Upper lobe of right lung (tissue), 1 donor: ENCODE data around the gene IGF2R. TPM values are rescaled to one million over a fixed set of nuclear protein-coding genes. Genes with fewer than 3 reads are reported as not detected.

Experiments used
- ATAC-seq: fragments of 200-7000 bp; cut with Tn5 transposase; one replicate; pipeline ENCODE4 v1.9.1; 2020; ENCODE audit warnings: mild to moderate bottlenecking, moderate library complexity
- DNase-seq: peaks from one replicate; pipeline ENCODE4 v3.0.0-alpha.2; 2020
- H3K27ac ChIP-seq: fragments of 200-600 bp; one replicate; pipeline ENCODE4 v1.8.0; 2022
- H3K27me3 ChIP-seq: fragments of 200-600 bp; one replicate; pipeline ENCODE4 v1.8.0; 2022; ENCODE audit warnings: mild to moderate bottlenecking
- H3K36me3 ChIP-seq: fragments of 200-600 bp; one replicate; pipeline ENCODE4 v1.8.0; 2022
- H3K4me1 ChIP-seq: fragments of 200-600 bp; one replicate; pipeline ENCODE4 v1.8.0; 2022
- H3K4me3 ChIP-seq: fragments of 200-600 bp; one replicate; pipeline ENCODE4 v1.8.0; 2022; ENCODE audit warnings: mild to moderate bottlenecking
- H3K9me3 ChIP-seq: fragments of 200-600 bp; one replicate; pipeline ENCODE4 v1.8.0; 2022
- intact Hi-C: fragments of 100-400 bp; cut with DNase I; formaldehyde crosslinking; loops from one replicate; pipeline ENCODE4 v1.11.0; 2022
- total RNA-seq: library from RNA; stranded (reverse); fragmentation: NEBNext Ultra II Directional; extraction: Animal tissue kit (Norgen Biotek cat#: 25700); gene quantifications from one replicate; pipeline ENCODE4 v1.2.1, GENCODE V29; 2021
- TF ChIP-seq, protein P1 (sequence below): fragments of 200-600 bp; IDR thresholded peaks from one replicate; pipeline ENCODE4 v1.8.0; 2022; ENCODE audit warnings: antibody characterized with exemption
- donor health status: DM: no; HTN: yes; CAD: no; lungs with severe emphysema.

Gene IGF2R
- total RNA-seq, 1 donor from 2014 or later = 144 TPM

DNA sequence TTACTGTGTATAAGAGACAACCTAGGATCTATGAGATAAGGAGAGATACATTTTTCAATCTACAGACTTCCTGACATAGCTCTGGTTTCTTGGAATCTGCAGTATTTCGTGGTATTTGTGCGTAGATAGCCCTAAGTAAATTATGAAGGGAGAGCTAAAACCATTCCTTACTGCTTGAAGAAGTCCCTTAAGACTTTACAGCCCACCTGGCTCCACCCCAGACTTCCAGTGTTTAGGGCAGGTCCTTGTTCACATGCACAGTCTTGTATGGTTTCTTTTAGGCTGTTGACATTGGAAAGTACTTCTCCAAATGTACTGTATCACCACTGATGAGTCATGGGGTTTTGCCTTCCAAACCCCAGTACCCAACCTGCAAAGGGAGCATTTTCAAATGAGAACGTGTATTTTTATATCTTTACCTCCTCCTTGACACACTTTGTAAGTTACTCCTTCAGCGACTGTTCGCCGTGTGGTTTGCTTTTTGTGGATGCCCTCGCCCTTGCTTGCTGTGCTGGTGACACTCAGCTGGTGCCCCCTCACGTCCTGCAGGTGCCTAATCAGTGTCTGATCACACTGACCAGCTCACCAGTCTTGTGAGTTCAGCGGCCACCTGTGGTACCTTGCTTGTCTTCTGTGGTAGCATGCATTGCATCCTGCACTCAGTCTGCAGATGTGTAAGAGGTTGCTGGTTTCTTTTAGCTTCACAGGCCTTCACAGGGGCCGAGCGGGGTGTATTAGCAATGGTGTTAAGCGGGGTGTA, 73.3 kb downstream of the IGF2R start:
- TF ChIP-seq, protein P1, sequence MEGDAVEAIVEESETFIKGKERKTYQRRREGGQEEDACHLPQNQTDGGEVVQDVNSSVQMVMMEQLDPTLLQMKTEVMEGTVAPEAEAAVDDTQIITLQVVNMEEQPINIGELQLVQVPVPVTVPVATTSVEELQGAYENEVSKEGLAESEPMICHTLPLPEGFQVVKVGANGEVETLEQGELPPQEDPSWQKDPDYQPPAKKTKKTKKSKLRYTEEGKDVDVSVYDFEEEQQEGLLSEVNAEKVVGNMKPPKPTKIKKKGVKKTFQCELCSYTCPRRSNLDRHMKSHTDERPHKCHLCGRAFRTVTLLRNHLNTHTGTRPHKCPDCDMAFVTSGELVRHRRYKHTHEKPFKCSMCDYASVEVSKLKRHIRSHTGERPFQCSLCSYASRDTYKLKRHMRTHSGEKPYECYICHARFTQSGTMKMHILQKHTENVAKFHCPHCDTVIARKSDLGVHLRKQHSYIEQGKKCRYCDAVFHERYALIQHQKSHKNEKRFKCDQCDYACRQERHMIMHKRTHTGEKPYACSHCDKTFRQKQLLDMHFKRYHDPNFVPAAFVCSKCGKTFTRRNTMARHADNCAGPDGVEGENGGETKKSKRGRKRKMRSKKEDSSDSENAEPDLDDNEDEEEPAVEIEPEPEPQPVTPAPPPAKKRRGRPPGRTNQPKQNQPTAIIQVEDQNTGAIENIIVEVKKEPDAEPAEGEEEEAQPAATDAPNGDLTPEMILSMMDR = no peak
- H3K9me3 ChIP-seq = no peaks in the 10 kb centered on the region
- ATAC-seq = peak; percentile 48
- H3K27ac ChIP-seq = no peak overlapping the region
- no peaks in the 10 kb centered on the region for H3K27me3 ChIP-seq
- intact Hi-C loops = no loop called here
- DNase-seq = no peak
- H3K36me3 ChIP-seq = peaks cover 80% of the 10 kb centered on the region
- peaks cover 17% of the 10 kb centered on the region for H3K4me1 ChIP-seq
- no peak overlapping the region for H3K4me3 ChIP-seq

DNA sequence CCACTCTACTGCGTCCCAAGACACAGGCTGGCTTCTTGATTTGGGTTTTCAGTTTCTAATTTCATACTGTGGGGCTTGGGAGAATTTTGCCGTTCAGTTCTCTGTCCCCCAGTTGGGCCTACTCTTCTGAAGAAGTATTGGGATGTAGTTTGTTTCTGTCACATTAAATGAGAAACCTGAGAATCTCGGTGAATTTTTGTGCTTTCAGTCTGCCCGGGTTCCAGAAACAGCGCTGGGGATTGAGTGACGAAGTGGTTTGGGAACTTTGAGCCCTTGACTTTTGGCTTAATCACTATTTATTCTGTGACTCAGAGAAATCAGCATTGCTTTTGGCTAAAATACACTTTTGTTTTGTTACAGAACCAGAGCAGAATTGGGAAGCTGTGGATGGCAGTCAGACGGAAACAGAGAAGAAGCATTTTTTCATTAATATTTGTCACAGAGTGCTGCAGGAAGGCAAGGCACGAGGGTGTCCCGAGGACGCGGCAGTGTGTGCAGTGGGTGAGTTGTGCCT, 74.0 kb downstream of the IGF2R start:
- no peak for DNase-seq
- H3K27ac ChIP-seq = no peak overlapping the region
- H3K36me3 ChIP-seq = peaks cover 87% of the 10 kb centered on the region
- H3K9me3 ChIP-seq = no peaks in the 10 kb centered on the region
- TF ChIP-seq, protein P1 = no peak
- peaks cover 17% of the 10 kb centered on the region for H3K4me1 ChIP-seq
- ATAC-seq = no peak
- H3K27me3 ChIP-seq = no peaks in the 10 kb centered on the region
- intact Hi-C loops = no loop called here
- H3K4me3 ChIP-seq = no peak overlapping the region

DNA sequence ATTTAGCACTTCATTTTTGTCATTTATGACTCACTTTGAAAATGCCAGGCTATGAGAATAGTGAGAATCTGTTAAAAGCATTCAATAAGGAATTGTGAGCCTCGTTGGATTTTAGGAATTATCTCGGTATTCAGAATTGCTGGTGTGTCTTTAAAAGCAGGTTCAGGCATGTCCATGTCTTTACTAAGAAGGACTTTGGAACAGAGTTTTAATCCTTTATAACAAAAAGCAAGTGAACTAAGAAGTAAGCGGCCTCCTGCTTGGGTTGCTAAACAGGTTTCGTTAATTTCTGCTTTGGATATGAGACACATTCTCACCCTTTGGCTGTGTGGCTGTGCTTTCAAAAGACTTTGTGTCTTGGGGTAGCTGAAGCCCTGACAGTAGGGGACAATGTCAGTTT, 74.9 kb downstream of the IGF2R start:
- TF ChIP-seq, protein P1 = no peak
- peaks cover 17% of the 10 kb centered on the region for H3K4me1 ChIP-seq
- H3K9me3 ChIP-seq = no peaks in the 10 kb centered on the region
- H3K36me3 ChIP-seq = peaks cover 90% of the 10 kb centered on the region
- H3K27ac ChIP-seq = no peak overlapping the region
- H3K27me3 ChIP-seq = no peaks in the 10 kb centered on the region
- DNase-seq (no peak), ATAC-seq (no peak)
- no peak overlapping the region for H3K4me3 ChIP-seq
- intact Hi-C loops = no loop called here

DNA sequence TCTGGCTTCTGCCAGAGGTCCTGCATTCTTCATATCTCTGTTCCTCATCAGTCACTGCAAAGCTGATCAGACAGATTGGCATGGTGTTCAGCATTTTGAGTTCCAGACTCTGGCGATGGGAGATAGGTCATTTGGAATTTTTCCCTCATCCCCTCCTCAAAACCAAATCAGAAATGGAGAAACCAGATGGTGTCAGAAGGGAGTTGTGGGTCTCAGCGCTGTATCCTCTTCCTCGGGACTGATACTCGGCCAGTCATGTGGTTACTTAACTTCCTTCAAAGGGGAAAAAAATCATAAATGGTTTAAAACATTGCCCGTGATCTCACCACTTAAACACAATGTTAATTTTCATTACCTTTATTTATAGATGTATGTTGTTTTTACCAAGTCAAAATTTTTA, 75.8 kb downstream of the IGF2R start:
- ATAC-seq (no peak), DNase-seq (no peak)
- peaks cover 17% of the 10 kb centered on the region for H3K4me1 ChIP-seq
- TF ChIP-seq, protein P1 = no peak
- no peaks in the 10 kb centered on the region for H3K27me3 ChIP-seq
- no peak overlapping the region for H3K4me3 ChIP-seq
- no peaks in the 10 kb centered on the region for H3K9me3 ChIP-seq
- peaks cover 99% of the 10 kb centered on the region for H3K36me3 ChIP-seq
- no peak overlapping the region for H3K27ac ChIP-seq
- intact Hi-C loops = no loop called here

DNA sequence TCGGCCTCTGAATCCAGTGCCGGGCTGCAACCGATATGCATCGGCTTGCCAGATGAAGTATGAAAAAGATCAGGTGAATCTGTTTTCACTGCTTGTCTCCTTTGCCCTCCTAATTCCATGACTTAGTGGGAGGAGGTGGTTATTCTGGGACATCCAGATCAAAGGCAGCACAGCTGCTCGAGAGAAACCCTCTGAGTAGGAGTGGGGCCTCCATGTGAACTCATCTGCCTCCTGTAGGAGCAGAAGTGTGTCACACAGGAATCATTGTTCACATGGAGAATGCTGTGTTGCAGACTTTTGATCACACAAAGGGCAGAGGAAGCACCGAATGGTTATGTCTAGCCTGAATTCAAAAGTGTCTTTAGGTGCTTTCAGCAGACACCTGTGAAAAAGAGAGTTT, 79.6 kb downstream of the IGF2R start:
- TF ChIP-seq, protein P1 = no peak
- no peak for ATAC-seq
- peaks cover 100% of the 10 kb centered on the region for H3K36me3 ChIP-seq

More for the DNA sequence above, 79.6 kb downstream of the IGF2R start:
- Histone ChIP-seq H3K27ac (no peak overlapping the region), H3K27me3 (no peaks in the 10 kb centered on the region), H3K4me3 (no peak overlapping the region), H3K4me1 (peaks cover 1% of the 10 kb centered on the region), H3K9me3 (no peaks in the 10 kb centered on the region)
- DNase-seq = no peak
- intact Hi-C loops = no loop called here
